IMR-90 (cell line): ENCODE measurements around the gene MINAR2.

Experiments used
- BHLHE40 ChIP-seq: fragments of 150-350 bp; IDR thresholded peaks from 2 replicates; pipeline ENCODE4 v1.6.1; 2016; ENCODE audit warnings: mild to moderate bottlenecking, low read depth, low read length
- CTCF ChIP-seq: conservative IDR thresholded peaks from 2 replicates; pipeline ENCODE4 v1.5.1; 2012; ENCODE audit warnings: mild to moderate bottlenecking, low read depth, low read length, improper control_type of control experiment
- FOS ChIP-seq: fragments of 150-350 bp; IDR thresholded peaks from 2 replicates; pipeline ENCODE4 v1.6.1; 2016; ENCODE audit warnings: low read depth, low read length
- MAZ ChIP-seq: IDR thresholded peaks from 2 replicates; pipeline ENCODE4 v1.6.1; 2012; ENCODE audit warnings: low read depth, mild to moderate bottlenecking, low read length, improper control_type of control experiment, moderate library complexity, borderline replicate concordance
- MXI1 ChIP-seq: IDR thresholded peaks from 2 replicates; pipeline ENCODE4 v1.6.1; 2012; ENCODE audit warnings: low read depth, mild to moderate bottlenecking, low read length, moderate library complexity, borderline replicate concordance
- NFE2L2 ChIP-seq: fragments of 150-350 bp; IDR thresholded peaks from 2 replicates; pipeline ENCODE4 v1.6.1; 2016; ENCODE audit warnings: low read depth, mild to moderate bottlenecking, low read length
- POLR2A ChIP-seq: IDR thresholded peaks from 2 replicates; pipeline ENCODE4 v1.6.1; 2012; ENCODE audit warnings: mild to moderate bottlenecking, low read depth, low read length
- RFX5 ChIP-seq: IDR thresholded peaks from 2 replicates; pipeline ENCODE4 v1.8.0; 2012; ENCODE audit warnings: low read depth, mild to moderate bottlenecking, low read length, moderate library complexity
- SMC3 ChIP-seq: fragments of 150-350 bp; IDR thresholded peaks from 2 replicates; pipeline ENCODE4 v1.6.1; 2016; ENCODE audit warnings: low read depth, mild to moderate bottlenecking, antibody characterized with exemption, low read length, moderate library complexity
- USF2 ChIP-seq: fragments of 150-350 bp; IDR thresholded peaks from 2 replicates; pipeline ENCODE4 v1.6.1; 2017; ENCODE audit warnings: mild to moderate bottlenecking, antibody characterized with exemption, low read length, low read depth

GRCh38 chr5:129724222-129724621 is 23.7 kb upstream of the MINAR2 start:
- TF ChIP-seq CTCF, result no peak
- TF ChIP-seq RFX5, result no peak
- no peak for TF ChIP-seq POLR2A
- TF ChIP-seq BHLHE40, result no peak
- TF ChIP-seq USF2, result no peak
- TF ChIP-seq MXI1, result no peak
- no peak for TF ChIP-seq SMC3
- no peak for TF ChIP-seq NFE2L2
- no peak for TF ChIP-seq MAZ
- TF ChIP-seq FOS, result no peak
